Fibroblast of skin of back (primary cell): Measurements from ENCODE around the gene TRIM63. TPM values are rescaled to one million over a fixed set of nuclear protein-coding genes. Genes with fewer than 3 reads are reported as not detected.
"Not testable (repeated sequence)": the region's sequence is repeated elsewhere in the genome, so short reads cannot be mapped to it uniquely, and the experiment has no call there.

Experiments
- DNase-seq: peaks from one replicate; pipeline ENCODE4 v3.0.0-alpha.2; 2013
- polyA plus RNA-seq, 2 experiments: library from polyadenylated mRNA; unstranded; fragments of 120-200 nt; gene quantifications; one replicate each; pipeline ENCODE4 v1.2.1, GENCODE V29; 2013; ENCODE audit not compliant: insufficient read length in 2 of 2

The TRIM63 gene
- polyA plus RNA-seq (2013, experiment 1 of 2; ENCODE audit: insufficient read length) = 0.13 TPM
- 0.14 TPM for polyA plus RNA-seq (2013, experiment 2 of 2; ENCODE audit: insufficient read length)

GRCh38 chr1:26067432-26067911, at the start of gene TRIM63:
TSS of gene TRIM63 (minus strand) at chr1:26067630. CDS start at chr1:26067494, 136 bp downstream.
- no peak for DNase-seq

DNA sequence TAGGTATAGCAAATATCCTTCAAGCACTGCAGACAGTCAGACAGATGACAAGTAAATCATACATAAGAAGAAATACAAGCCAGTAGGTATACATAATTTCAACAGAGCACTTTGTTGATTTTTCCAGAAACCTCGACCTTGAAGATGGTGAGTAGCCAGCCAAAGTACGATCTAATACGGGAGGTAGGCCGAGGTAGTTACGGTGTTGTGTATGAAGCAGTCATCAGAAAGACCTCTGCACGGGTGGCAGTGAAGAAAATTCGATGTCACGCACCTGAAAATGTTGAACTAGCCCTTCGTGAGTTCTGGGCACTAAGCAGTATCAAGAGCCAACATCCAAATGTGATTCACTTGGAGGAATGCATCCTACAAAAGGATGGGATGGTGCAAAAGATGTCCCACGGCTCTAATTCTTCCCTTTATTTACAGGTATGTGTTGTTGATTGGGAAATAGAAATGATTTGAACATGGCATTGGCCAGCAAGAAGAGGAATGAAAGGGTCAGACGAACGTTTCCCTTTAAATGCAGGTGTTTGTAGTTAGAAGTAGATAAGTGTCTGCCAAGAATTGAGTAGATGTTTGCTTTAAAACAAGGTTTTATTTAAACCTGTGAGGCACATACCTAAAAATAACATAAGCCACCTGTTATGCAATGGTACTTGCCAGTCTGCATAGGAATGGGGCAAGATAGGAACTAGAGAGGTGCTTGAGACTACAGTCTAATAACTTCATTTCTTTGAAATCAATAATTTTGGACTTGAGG, 46.9 kb upstream of the TRIM63 start:
- no peak for DNase-seq

- no peak for DNase-seq
Measured at GRCh38 chr1:26112407-26112775, 45.0 kb upstream of the TRIM63 start.

GRCh38 chr1:26111530-26112406, 44.3 kb upstream of the TRIM63 start, which contains the start of gene PDIK1L:
TSS of gene PDIK1L (plus strand) at chr1:26111824. CDS start at chr1:26114309, 2,485 bp downstream.
- DNase-seq = peak; percentile 95

DNA sequence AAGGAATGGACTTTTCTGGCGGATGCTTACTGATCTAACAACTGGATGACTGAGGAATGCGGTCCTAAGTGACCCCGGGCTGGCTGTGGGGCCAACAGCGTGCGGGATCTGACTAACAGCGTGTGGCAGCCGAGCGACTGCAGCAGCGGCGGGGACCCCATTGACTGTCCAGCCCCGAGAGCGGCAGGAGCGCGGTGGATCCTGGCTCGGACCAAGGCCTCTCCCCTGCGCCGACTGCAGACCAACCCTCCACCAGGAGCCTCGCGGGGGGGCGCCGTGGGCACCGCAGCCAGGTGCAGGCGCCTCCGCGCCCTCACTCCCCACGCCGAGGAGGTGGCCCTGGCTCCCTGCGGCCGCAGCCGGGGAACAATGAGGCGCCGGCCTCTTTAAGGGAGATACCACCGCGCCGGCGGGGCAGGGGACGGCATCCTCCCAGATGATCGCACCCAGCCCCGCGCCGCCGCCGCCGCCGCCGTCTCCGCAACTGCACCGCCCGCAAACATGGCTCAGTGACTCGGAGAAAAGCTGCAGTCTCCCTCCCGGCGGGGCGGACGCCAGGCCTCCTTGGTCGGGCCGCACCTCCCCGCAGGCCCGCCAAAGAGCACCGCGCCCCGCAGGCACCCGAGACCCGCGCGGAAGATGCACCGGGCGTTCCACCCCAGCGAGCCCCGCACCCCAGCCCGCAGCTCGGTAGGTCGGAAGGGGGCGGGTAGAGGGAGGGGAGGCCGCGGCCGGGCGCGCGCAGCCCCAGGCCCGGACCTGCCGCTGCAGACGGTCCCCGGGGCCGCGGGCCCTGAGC, 43.5 kb upstream of the TRIM63 start:
- peak; percentile 70 for DNase-seq

GRCh38 chr1:26109229-26110164, 42.1 kb upstream of the TRIM63 start:
- DNase-seq = no peak

GRCh38 chr1:26105226-26105548, 37.8 kb upstream of the TRIM63 start:
- not testable (repeated sequence) for DNase-seq

GRCh38 chr1:26102526-26102925, 35.1 kb upstream of the TRIM63 start:
- DNase-seq = peak; percentile 62

DNA sequence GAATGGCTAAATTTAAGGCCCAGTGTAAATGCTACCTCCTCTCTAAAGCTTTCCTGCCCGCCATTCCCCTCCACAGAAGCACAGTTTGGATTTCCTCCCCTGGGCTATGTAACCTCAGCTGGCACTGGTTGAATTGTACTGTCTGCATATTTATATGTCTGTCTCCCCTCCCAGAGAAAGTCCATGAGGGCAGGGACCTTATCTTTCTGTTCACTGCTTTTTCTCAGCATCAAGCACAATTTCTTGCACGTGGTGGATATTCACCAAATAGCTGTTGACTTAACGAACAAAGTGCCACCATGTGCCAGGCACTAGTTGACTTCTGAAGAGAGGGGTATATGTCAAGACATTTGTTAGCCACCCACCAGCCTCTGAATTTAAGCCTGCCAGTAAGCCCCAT, 34.7 kb upstream of the TRIM63 start:
- DNase-seq = no peak

DNA sequence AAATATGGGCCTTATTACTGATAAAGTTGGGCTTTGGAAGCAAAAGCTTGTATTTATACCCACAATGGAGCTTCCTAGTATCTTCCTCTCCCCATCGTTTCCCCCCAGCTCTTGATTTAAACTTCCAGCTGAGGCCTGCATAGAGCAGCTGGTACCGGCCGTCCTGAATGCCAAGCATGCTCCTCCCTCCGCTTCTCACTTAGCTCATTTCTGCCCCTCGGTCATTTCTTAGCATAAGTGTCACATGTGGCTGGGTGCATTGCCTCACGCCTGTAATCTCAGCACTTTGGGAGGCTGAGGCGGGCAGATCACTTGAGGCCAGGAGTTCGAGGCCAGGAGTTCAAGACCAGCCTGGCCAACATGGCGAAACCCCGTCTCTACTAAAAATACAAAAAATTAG, 32.8 kb upstream of the TRIM63 start:
- not testable (repeated sequence) for DNase-seq

DNA sequence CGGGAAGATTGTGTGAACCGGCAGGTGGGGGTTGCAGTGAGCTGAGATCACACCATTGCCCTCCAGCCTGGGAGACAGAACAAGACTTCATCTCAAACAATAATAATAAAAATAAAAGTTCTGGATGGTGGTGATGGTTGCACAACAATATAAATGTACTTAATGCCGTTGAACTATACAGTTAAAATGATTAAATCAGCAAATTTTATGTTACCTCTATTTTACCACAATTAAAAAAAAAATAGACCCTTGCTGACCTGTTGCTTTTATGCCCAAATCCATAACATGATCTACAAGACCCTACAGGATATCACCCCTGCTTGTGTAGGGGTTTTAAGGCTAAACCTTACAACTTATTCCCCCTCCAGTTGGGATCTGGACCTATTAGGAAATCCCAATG, 32.4 kb upstream of the TRIM63 start:
- no peak for DNase-seq

GRCh38 chr1:26098602-26099001, 31.2 kb upstream of the TRIM63 start:
- no peak for DNase-seq

DNA sequence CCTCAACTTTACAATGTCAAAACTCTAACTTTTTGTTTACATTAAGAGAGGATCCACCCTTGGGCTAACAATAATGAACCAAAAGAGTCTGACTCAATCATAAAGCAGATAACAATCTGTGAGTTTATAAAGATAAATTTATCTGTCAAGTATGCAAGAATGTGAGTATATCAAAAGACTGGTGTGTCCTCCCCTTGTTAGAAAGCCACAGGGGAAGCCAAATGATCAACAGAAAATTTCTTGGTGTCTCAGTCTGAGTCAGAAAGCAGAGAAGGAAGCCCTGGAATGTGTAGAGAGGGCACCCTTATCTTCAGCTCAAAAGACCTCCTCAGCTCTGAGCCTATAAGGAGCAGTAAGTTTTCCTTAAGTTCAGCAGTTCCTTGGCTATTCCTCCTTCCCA, 30.3 kb upstream of the TRIM63 start:
- peak; percentile 90 for DNase-seq

DNA sequence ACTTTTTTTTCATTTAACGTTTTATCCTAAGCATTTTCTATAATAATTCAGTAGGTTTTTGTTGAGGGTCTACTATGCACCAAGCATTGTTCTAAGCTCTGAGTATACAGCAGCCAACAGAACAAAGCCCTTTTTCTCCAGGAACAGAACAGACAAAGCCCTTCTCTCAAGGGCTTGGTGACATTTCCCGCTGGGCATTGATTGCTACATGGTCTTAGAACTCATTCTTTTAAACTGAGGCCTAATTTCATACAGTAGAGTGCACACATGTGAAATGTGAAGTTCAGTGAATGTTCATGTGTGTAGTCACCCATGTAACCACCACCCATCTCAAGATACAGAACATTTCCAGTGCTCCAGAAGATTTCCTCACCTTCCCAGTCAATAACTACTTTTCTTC, 29.0 kb upstream of the TRIM63 start:
- DNase-seq = no peak

DNA sequence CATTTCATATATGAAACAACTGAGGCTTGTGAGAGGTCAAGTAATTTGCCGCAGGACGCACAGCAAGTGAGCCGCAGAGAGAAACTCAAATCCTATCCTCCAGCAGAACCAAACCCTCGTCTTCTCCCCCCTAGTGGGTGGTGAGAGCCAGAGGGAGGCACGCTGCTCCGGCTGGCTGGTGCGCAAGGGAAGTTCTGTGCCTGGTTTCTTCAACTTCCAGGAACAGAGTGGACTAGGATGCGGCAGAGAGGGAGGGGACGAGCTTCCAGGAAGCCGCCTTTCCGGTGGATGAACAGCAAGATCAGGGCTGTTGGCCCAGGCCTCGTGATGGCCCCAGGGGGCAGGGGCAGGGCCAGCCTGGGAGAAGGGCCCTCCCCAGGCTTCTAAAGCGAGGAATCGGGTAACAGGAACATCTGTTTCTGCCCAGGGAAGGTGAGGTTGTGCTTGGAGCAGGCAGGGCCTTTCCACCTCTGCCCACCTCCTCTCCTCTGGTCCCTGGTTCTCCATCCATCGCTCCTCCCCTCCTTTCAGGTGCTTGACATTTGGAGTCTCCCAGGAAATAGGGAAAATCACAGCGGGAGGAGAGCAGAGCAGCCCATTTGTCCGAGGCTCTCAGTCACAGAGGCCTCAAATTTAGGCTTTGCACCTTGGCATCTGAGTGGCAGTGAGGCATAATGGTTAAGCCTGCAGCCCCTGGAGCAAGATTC, 27.4 kb upstream of the TRIM63 start:
- peak; percentile 19 for DNase-seq

DNA sequence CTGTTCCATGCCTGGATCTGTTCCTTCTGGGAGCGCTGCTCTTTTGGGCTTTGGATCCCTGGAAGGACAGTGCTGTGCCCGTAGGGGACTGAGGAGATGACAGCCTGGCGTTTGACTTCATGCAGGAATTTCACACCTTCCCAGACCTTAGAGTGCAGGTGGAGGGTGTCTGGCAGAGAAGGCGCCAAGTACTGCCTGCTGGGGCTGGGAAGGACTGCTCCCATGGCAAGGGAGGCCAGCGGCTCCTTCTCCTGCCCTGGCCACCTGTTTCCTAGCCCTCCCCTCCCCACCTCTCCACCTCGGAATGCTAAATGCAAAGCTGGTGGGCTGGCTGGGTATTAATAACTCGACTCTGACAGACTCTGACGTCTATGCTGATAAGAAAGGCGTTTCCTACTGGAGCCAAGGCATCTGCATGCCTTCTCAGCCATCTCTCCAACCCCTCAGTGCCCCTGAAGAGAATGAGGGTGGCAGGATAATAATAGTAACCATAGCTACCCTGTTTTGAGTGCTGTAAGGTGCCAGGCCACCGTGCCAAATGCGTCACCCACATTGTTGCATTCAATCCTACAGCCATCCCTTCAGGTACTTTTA, 26.7 kb upstream of the TRIM63 start:
- DNase-seq = no peak

- not testable (repeated sequence) for DNase-seq
Measured at GRCh38 chr1:26093569-26093968, 26.1 kb upstream of the TRIM63 start.

DNA sequence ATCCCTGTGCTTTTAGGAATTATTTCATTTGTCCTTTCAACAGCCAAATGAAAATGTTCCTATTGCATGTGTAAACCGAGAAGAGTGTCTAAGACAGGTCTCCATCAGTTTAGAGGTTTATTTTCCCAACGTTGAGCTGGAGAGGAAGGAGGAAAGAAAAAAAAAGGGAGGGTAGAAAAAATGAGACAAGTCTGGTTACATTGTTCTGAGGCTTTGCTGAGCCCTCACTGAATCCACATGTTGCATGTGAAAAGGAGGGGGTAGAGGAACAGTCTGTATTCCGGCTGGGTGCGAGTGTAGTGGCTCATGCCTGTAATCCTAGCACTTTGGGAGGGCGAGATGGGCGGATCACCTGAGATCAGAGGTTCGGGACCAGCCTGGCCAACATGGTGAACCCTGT, 25.0 kb upstream of the TRIM63 start:
- no peak for DNase-seq

DNA sequence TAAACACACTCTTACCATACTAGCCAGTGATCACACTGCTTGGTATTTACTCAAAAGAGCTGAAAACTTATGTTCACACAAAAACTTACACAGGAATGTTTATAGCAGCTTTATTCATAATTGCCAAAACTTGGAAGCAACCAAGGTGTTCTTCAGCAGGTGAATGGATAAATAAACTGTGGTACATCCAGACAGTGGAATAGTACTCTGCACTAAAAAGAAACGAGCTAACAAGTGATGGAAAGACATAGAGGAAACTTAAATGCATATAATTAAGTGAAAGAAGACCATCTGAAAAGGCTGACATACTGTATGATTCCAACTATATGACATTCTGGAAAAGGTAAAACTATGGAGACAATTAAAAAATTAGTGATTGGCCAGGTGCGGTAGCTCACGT, 23.5 kb upstream of the TRIM63 start:
- no peak for DNase-seq

DNA sequence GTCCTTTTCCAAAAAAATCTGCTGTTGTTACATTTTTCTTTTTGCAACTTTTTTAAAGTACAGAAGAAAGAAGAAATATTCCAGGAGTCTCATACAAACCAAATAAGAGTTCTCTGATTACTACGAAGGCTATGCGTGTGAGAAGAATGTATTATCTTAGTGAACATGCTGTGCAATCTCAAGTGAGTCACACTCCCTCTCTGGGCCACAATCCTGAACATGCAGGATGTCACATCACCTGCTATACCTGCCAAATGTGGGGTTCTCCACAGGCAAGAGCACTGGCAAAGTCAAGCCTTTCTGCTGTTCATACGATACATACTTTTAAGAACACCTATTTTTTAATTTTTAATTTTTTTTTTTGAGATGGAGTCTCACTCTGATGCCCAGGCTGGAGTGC, 21.7 kb upstream of the TRIM63 start:
- no peak for DNase-seq
